Measurements from ENCODE around the gene FPR3.

Gene FPR3

GRCh38 chr19:51807111-51807701 lies 12.2 kb downstream of the FPR3 start:
- Histone ChIP-seq H3K27me3 (ENCODE audit: low read depth, low read length) (no peaks in the 10 kb centered on the region), H3K4me2 (ENCODE audit: low read length) (no peak overlapping the region), H3K4me3 (ENCODE audit: low read length) (no peak overlapping the region), H2AFZ (ENCODE audit: low read depth, low read length) (no peak overlapping the region), H3K79me2 (ENCODE audit: low read length) (no peaks in the 10 kb centered on the region), H4K20me1 (ENCODE audit: insufficient read depth, low read length) (no peaks in the 10 kb centered on the region), H3K4me1 (ENCODE audit: low read length) (peaks cover 22% of the 10 kb centered on the region), H3K9me3 (ENCODE audit: insufficient read depth, low read length) (0 out of 2 replicates have a peak, but pooled peaks cover 4% of the 10 kb centered on the region), H3K27ac (ENCODE audit: low read length) (no peak overlapping the region), H3K9ac (ENCODE audit: low read length) (no peak overlapping the region), H3K36me3 (replicated peaks; ENCODE audit: low read depth, low read length) (no peaks in the 10 kb centered on the region)
- TF ChIP-seq EZH2phosphoT487 (IDR thresholded peaks at IDR 0.05; ENCODE audit: low read depth) (no peak), CTCF (IDR thresholded peaks at IDR 0.05; ENCODE audit: low read depth, low read length) (no peak)

- Histone ChIP-seq H3K9me3 (ENCODE audit: insufficient read depth, low read length) (0 out of 2 replicates have a peak, but pooled peaks cover 4% of the 10 kb centered on the region), H3K27me3 (ENCODE audit: low read depth, low read length) (no peaks in the 10 kb centered on the region), H3K9ac (ENCODE audit: low read length) (no peak overlapping the region), H3K27ac (ENCODE audit: low read length) (no peak overlapping the region), H4K20me1 (ENCODE audit: insufficient read depth, low read length) (no peaks in the 10 kb centered on the region), H3K79me2 (ENCODE audit: low read length) (no peaks in the 10 kb centered on the region), H3K4me2 (ENCODE audit: low read length) (no peak overlapping the region), H3K36me3 (replicated peaks; ENCODE audit: low read depth, low read length) (no peaks in the 10 kb centered on the region), H3K4me3 (ENCODE audit: low read length) (no peak overlapping the region), H2AFZ (ENCODE audit: low read depth, low read length) (no peak overlapping the region), H3K4me1 (ENCODE audit: low read length) (peaks cover 22% of the 10 kb centered on the region)
- TF ChIP-seq CTCF (IDR thresholded peaks at IDR 0.05; ENCODE audit: low read depth, low read length) (no peak), EZH2phosphoT487 (IDR thresholded peaks at IDR 0.05; ENCODE audit: low read depth) (no peak)
Observed at GRCh38 chr19:51807925-51808324, 13.0 kb downstream of the FPR3 start.

GRCh38 chr19:51808333-51808986 lies 13.5 kb downstream of the FPR3 start:
- Histone ChIP-seq H3K36me3 (replicated peaks; ENCODE audit: low read depth, low read length) (no peaks in the 10 kb centered on the region), H3K9me3 (ENCODE audit: insufficient read depth, low read length) (0 out of 2 replicates have a peak, but pooled peaks cover 4% of the 10 kb centered on the region), H3K79me2 (ENCODE audit: low read length) (no peaks in the 10 kb centered on the region), H3K9ac (ENCODE audit: low read length) (no peak overlapping the region), H3K27me3 (ENCODE audit: low read depth, low read length) (no peaks in the 10 kb centered on the region), H3K27ac (ENCODE audit: low read length) (no peak overlapping the region), H3K4me3 (ENCODE audit: low read length) (no peak overlapping the region), H4K20me1 (ENCODE audit: insufficient read depth, low read length) (no peaks in the 10 kb centered on the region), H2AFZ (ENCODE audit: low read depth, low read length) (no peak overlapping the region), H3K4me2 (ENCODE audit: low read length) (no peak overlapping the region), H3K4me1 (ENCODE audit: low read length) (peaks cover 21% of the 10 kb centered on the region)
- no peak for TF ChIP-seq CTCF (IDR thresholded peaks at IDR 0.05; ENCODE audit: low read depth, low read length)
- TF ChIP-seq EZH2phosphoT487 (IDR thresholded peaks at IDR 0.05; ENCODE audit: low read depth), result no peak

GRCh38 chr19:51809787-51810186 lies 14.8 kb downstream of the FPR3 start:
- no peak overlapping the region for H2AFZ ChIP-seq (ENCODE audit: low read depth, low read length)
- no peak overlapping the region for H3K4me2 ChIP-seq (ENCODE audit: low read length)
- H3K4me1 ChIP-seq (ENCODE audit: low read length), result peaks cover 14% of the 10 kb centered on the region
- H3K27ac ChIP-seq (ENCODE audit: low read length), result no peak overlapping the region
- H3K27me3 ChIP-seq (ENCODE audit: low read depth, low read length), result no peaks in the 10 kb centered on the region
- 0 out of 2 replicates have a peak, but pooled peaks cover 9% of the 10 kb centered on the region for H3K9me3 ChIP-seq (ENCODE audit: insufficient read depth, low read length)
- no peak overlapping the region for H3K9ac ChIP-seq (ENCODE audit: low read length)
- TF ChIP-seq CTCF (IDR thresholded peaks at IDR 0.05; ENCODE audit: low read depth, low read length), result no peak
- TF ChIP-seq EZH2phosphoT487 (IDR thresholded peaks at IDR 0.05; ENCODE audit: low read depth), result no peak
- no peaks in the 10 kb centered on the region for H4K20me1 ChIP-seq (ENCODE audit: insufficient read depth, low read length)
- H3K4me3 ChIP-seq (ENCODE audit: low read length), result no peak overlapping the region
- H3K36me3 ChIP-seq (replicated peaks; ENCODE audit: low read depth, low read length), result no peaks in the 10 kb centered on the region
- no peaks in the 10 kb centered on the region for H3K79me2 ChIP-seq (ENCODE audit: low read length)

Measured in OCI-LY3 (cell line).